GM11168 (cell line): ENCODE results near the gene RNF13.

Source experiments
- in situ Hi-C: fragments of 300-500 bp; cut with MboI; formaldehyde crosslinking; loops from one replicate; pipeline ENCODE4 v1.12.0; 2022; ENCODE audit warnings: low sequenced_read_pairs; ENCODE audit not compliant: unreplicated experiment

Gene RNF13, protein sequence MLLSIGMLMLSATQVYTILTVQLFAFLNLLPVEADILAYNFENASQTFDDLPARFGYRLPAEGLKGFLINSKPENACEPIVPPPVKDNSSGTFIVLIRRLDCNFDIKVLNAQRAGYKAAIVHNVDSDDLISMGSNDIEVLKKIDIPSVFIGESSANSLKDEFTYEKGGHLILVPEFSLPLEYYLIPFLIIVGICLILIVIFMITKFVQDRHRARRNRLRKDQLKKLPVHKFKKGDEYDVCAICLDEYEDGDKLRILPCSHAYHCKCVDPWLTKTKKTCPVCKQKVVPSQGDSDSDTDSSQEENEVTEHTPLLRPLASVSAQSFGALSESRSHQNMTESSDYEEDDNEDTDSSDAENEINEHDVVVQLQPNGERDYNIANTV

DNA sequence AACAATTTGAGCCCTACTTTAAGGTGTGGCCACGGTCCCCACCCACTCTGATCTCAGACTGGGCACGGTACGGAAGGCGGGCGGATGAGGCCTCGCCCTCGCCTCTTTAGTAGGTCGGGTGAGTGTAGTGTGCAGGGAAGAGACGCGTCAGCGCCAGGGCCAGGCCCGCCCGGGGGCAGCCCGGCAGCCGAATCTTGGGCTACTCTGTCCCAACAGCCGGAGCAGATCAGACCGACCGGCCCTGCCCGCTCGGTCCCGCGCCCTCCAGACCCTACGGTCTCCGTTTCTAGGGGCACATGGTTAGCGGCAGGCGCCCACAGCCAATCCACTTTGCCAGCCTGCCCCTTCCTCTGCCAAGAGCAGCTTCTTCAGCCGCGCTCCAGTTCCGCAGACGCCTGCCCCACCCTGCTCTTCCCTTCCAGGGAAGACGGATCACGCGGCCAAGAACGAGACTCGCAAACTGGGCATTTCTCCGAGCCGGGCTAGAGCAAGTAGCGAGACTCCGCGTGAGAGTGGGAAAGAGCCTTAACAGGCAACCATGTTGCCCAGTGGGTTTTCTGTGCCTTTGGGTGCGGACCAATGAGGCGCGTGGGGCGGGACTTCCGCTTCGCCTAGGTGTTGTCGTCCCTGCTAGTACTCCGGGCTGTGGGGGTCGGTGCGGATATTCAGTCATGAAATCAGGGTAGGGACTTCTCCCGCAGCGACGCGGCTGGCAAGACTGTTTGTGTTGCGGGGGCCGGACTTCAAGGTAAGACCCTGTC, at the start of gene RNF13:
RNF13 (plus strand) TSS at position 610 of the 761 bp plus-strand sequence. CDS start 32,812 bp downstream, outside the sequence.
- in situ Hi-C loops = no loop called here

GRCh38 chr3:149763565-149764195, 49.3 kb upstream of the RNF13 start:
- in situ Hi-C loops = no loop called here

DNA sequence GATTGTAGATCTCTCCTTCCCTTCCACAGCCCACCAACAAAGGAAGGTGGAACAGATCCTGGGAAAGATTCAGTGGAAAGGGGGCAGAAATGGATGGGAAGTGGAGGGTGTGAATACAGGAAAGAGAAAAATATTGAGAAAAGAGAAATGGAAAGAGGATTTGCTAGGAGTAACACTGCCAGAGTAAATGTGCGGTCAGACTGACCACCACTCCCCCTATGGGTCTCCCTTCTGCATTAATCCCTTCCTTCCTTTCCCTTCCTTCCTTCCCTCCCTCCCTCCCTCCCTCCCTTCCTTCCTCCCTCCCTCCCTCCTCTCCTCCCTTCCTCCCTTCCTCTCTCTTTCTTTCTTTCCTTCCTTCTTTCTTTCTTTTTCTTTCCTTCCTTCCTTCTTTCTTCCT, 48.7 kb upstream of the RNF13 start:
- in situ Hi-C loops = no loop called here

GRCh38 chr3:149765762-149766334, 47.2 kb upstream of the RNF13 start:
- in situ Hi-C loops = no loop called here

GRCh38 chr3:149767720-149768119, 45.3 kb upstream of the RNF13 start:
- in situ Hi-C loops = no loop called here

- in situ Hi-C loops = no loop called here
These were observed 44.3 kb upstream of the RNF13 start for GRCh38 chr3:149768704-149769103.

DNA sequence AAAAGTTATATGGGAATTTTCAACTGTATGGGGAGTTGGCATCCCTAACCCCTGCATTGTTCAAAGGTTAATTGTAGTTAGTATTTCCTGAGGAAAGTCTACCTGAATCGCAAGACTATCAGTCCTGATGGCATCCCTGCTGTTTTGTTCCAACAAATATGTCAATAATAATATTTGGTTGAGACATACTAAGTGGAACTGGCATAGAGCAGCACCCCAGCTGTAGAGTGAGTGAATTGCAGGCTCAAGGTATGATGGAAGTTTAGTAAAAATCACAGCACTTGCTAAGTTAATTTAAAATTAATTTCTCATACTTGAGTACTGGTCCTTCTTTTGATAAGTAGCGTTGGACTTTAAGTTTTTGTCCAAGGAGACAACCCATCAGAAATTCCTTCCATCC, 42.8 kb upstream of the RNF13 start:
- in situ Hi-C loops = no loop called here

DNA sequence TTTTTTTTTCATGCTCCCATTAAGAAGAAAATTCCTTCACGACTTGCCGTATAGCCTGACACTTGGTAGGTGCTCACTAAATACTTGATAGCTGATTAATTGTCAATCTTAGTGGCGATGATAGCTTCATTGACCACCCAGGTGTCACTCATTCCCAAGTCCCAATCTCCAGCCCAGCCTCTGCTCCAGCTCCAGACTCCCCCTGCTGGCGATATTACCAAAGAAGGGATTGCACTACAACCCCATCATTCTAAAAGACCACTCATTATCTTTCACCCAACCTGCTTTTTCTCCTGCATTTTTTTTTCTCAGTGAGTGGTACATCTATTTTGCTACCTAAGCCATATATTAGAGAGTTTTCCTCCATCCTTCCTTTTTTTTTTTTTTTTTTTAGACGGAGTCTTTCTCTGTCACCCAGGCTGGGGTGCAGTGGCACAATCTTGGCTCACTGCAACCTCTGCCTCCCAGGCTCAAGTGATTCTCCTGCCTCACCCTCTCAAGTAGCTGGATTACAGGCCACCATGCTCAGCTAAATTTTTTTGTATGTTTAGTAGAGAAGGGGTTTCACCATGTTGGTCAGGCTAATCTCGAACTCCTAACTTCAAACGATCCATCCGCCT, 41.3 kb upstream of the RNF13 start:
- in situ Hi-C loops = no loop called here

- in situ Hi-C loops = no loop called here
These were observed 40.2 kb upstream of the RNF13 start for GRCh38 chr3:149772861-149773260.

DNA sequence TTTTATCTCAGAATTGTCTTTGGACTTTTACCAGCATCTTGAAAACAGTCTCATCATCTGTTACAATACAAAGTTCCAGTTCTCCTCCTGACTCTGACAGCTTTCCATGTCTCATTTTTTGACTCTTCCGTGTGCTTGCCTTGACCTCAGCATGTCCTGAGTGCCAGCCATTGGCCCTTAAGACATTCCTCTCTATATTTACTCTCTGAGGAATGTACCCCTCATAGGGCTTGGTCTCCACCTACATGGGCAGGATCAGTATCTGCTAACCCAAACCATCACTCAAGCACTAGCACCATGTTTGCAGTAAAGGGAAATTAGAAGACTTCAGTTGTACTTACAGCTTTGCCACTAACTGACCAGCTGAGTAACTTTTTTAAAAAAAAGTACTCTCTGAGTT, 36.8 kb upstream of the RNF13 start:
- in situ Hi-C loops = loop anchor here (5.0 kb wide), 1 partner anchor 269 kb away; no protein-coding TSS in a partner anchor

- in situ Hi-C loops = loop anchor here (5.0 kb wide), 1 partner anchor 270 kb away; no protein-coding TSS in a partner anchor
These were observed 35.4 kb upstream of the RNF13 start for GRCh38 chr3:149777414-149778214.

GRCh38 chr3:149781211-149781610, 31.8 kb upstream of the RNF13 start:
- in situ Hi-C loops = no loop called here

- in situ Hi-C loops = no loop called here
These were observed 31.3 kb upstream of the RNF13 start for GRCh38 chr3:149781741-149782140.

DNA sequence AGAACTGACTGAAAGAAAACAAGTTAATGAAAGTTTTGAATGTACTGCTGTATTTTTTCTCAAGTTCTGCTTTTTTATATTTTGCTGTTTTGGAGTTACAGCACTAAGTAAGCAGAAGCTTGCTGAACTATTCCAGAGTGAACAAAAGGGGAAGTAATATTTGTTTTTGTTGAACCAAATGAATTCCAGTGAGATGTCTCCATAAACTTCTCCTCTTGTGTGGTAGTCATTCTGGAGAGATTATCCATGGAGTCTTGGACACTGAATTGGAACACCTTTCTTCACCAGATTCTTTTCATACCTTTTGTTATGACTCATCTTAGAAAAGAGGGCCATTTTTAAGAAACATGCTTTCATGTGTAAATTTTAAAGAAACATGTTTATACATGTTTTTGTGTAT, 29.4 kb upstream of the RNF13 start:
- in situ Hi-C loops = no loop called here

DNA sequence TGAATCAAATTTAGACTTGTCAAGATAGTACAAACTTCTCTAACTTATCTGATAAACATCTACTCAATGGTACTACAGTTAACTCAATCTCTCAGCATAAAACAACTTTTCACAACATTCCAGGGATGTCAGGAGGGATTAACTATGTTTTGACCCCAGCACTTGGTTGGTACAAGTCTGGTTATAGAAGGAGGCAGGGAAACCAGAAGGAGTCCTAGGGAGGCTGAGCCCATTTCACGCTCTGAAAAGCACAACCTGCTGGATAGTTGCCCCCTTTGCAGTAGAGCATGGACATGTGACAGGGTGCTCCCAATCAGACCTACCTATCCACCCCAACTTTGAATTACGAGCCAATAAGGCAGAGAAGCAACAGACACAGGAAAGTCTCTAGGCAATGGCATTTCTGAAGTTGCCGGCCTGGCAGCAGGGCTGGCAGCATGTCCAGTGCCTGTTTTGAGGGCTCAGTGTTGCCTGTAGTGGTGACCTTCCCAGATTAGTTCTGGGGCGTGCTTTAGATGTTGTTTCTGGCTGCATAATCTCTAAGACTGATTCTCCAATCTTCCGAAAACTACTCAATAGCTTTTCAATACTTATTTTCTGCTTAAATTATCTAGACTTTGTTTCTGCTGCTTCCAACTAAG, 28.8 kb upstream of the RNF13 start:
- in situ Hi-C loops = no loop called here

GRCh38 chr3:149790268-149790667, 22.7 kb upstream of the RNF13 start:
- in situ Hi-C loops = no loop called here

GRCh38 chr3:149790698-149791097, 22.3 kb upstream of the RNF13 start:
- in situ Hi-C loops = no loop called here

GRCh38 chr3:149792452-149793270, 20.4 kb upstream of the RNF13 start, which contains the start of gene ANKUB1:
Gene ANKUB1, minus strand, starts transcription at chr3:149792554. Its CDS starts 188 bp downstream, at chr3:149792366.
- in situ Hi-C loops = no loop called here
